H9 (cell line): ENCODE data around the gene RGL4. TPM values are rescaled to one million over a fixed set of nuclear protein-coding genes. Genes with fewer than 3 reads are reported as not detected.
"Not testable (repeated sequence)": the region's sequence is repeated elsewhere in the genome, so short reads cannot be mapped to it uniquely, and the experiment has no call there.

Experiments
- DNase-seq: peaks from one replicate; pipeline ENCODE4 v3.0.0-alpha.2; 2017
- H2AFZ ChIP-seq: one replicate; pipeline ENCODE4 v1.6.1; 2013; ENCODE audit warnings: mild to moderate bottlenecking, low read length, control low read depth, moderate library complexity
- H2AK5ac ChIP-seq: 2 replicates; pipeline ENCODE4 v1.6.1; 2013; ENCODE audit warnings: low read length, control low read depth, mixed read lengths; ENCODE audit not compliant: insufficient read length
- H2BK120ac ChIP-seq: one replicate; pipeline ENCODE4 v1.6.1; 2013; ENCODE audit warnings: low read depth, mild to moderate bottlenecking, low read length, control low read depth, inconsistent platforms; ENCODE audit not compliant: poor library complexity, severe bottlenecking
- H2BK12ac ChIP-seq: 2 replicates; pipeline ENCODE4 v1.6.1; 2013; ENCODE audit warnings: low read length, control low read depth, mixed read lengths, low read depth; ENCODE audit not compliant: insufficient read length
- H2BK15ac ChIP-seq: 2 replicates; pipeline ENCODE4 v1.6.1; 2013; ENCODE audit warnings: low read depth, low read length, control low read depth
- H2BK20ac ChIP-seq: one replicate; pipeline ENCODE4 v1.6.1; 2013; ENCODE audit warnings: low read depth, mild to moderate bottlenecking, low read length, control low read depth, inconsistent platforms; ENCODE audit not compliant: poor library complexity, severe bottlenecking
- H2BK5ac ChIP-seq: 2 replicates; pipeline ENCODE4 v1.6.1; 2013; ENCODE audit warnings: low read length, control low read depth, mixed read lengths; ENCODE audit not compliant: insufficient read length
- H3K14ac ChIP-seq: 2 replicates; pipeline ENCODE4 v1.6.1; 2013; ENCODE audit warnings: low read length, control low read depth; ENCODE audit not compliant: insufficient read depth
- H3K18ac ChIP-seq: 2 replicates; pipeline ENCODE4 v1.6.1; 2013; ENCODE audit warnings: low read depth, mild to moderate bottlenecking, mixed read lengths, low read length, control low read depth; ENCODE audit not compliant: insufficient read length
- H3K23ac ChIP-seq: 2 replicates; pipeline ENCODE4 v1.6.1; 2013; ENCODE audit warnings: low read length, control low read depth, mixed read lengths, low read depth; ENCODE audit not compliant: insufficient read length
- H3K23me2 ChIP-seq: 2 replicates; pipeline ENCODE4 v1.6.1; 2013; ENCODE audit warnings: low read depth, mild to moderate bottlenecking, mixed read lengths, low read length, control low read depth; ENCODE audit not compliant: insufficient read length, poor library complexity, severe bottlenecking
- H3K27ac ChIP-seq: 2 replicates; pipeline ENCODE4 v1.5.1; 2013; ENCODE audit warnings: low read length, control low read depth, mixed read lengths, low read depth; ENCODE audit not compliant: insufficient read length
- H3K27me3 ChIP-seq: 2 replicates; pipeline ENCODE4 v1.6.1; 2013; ENCODE audit warnings: low read length, control low read depth, inconsistent platforms; ENCODE audit not compliant: insufficient read depth
- H3K4ac ChIP-seq: 2 replicates; pipeline ENCODE4 v1.6.1; 2013; ENCODE audit warnings: low read depth, mild to moderate bottlenecking, control low read depth, inconsistent platforms, low read length, moderate library complexity
- H3K4me1 ChIP-seq: 2 replicates; pipeline ENCODE4 v1.6.1; 2013; ENCODE audit warnings: low read length, control low read depth, inconsistent platforms; ENCODE audit not compliant: insufficient read depth
- H3K4me2 ChIP-seq: 2 replicates; pipeline ENCODE4 v1.6.1; 2013; ENCODE audit warnings: low read length, control low read depth, mixed read lengths; ENCODE audit not compliant: insufficient read length, insufficient read depth
- H3K56ac ChIP-seq: 2 replicates; pipeline ENCODE4 v1.6.1; 2013; ENCODE audit warnings: low read depth, mild to moderate bottlenecking, mixed read lengths, low read length, control low read depth; ENCODE audit not compliant: insufficient read length
- H3K79me1 ChIP-seq: 2 replicates; pipeline ENCODE4 v1.6.1; 2013; ENCODE audit warnings: low read depth, mild to moderate bottlenecking, moderate library complexity, low read length, control low read depth, inconsistent platforms; ENCODE audit not compliant: insufficient read depth, poor library complexity, severe bottlenecking
- H3K79me2 ChIP-seq: 2 replicates; pipeline ENCODE4 v1.6.1; 2013; ENCODE audit warnings: low read length, control low read depth, inconsistent platforms; ENCODE audit not compliant: insufficient read depth
- H3K9ac ChIP-seq: 2 replicates; pipeline ENCODE4 v1.6.1; 2013; ENCODE audit warnings: low read length, control low read depth, mixed read lengths; ENCODE audit not compliant: insufficient read length; ENCODE audit errors: extremely low read depth
- H3K9me3 ChIP-seq: one replicate; pipeline ENCODE4 v1.6.1; 2013; ENCODE audit warnings: low read depth, low read length, inconsistent platforms; ENCODE audit not compliant: control insufficient read depth
- H3T11ph ChIP-seq: one replicate; pipeline ENCODE4 v1.6.1; 2013; ENCODE audit warnings: mild to moderate bottlenecking, low read length, control low read depth, inconsistent platforms
- H4K20me1 ChIP-seq: one replicate; pipeline ENCODE4 v1.6.1; 2013; ENCODE audit not compliant: control insufficient read depth, insufficient read length, insufficient read depth
- H4K5ac ChIP-seq: 2 replicates; pipeline ENCODE4 v1.6.1; 2013; ENCODE audit warnings: low read depth, mild to moderate bottlenecking, mixed read lengths, low read length, control low read depth; ENCODE audit not compliant: insufficient read length
- H4K8ac ChIP-seq: replicated peaks from 2 replicates; pipeline ENCODE4 v1.6.1; 2013; ENCODE audit warnings: low read length, control low read depth, mixed read lengths, low read depth; ENCODE audit not compliant: insufficient read length
- H4K91ac ChIP-seq: 2 replicates; pipeline ENCODE4 v1.6.1; 2013; ENCODE audit warnings: low read depth, mild to moderate bottlenecking, moderate library complexity, mixed read lengths, low read length, control low read depth; ENCODE audit not compliant: insufficient read length
- H3K27ac Mint-ChIP-seq, 3 experiments: 2 replicates in 2 of 3; 3 replicates in 1 of 3; pipeline ENCODE4 v1.8.0; 2020 to 2021; ENCODE audit warnings: mixed read lengths in 3 of 3, mild to moderate bottlenecking in 1 of 3, moderate library complexity in 1 of 3
- H3K27me3 Mint-ChIP-seq: 2 replicates; pipeline ENCODE4 v1.8.0; 2021; ENCODE audit warnings: low read depth, mild to moderate bottlenecking, moderate library complexity, mixed read lengths
- H3K36me3 Mint-ChIP-seq, 3 experiments: 2 replicates in 2 of 3; 3 replicates in 1 of 3; pipeline ENCODE4 v1.8.0; 2020 to 2021; ENCODE audit warnings: low read depth in 3 of 3, mixed read lengths in 3 of 3; ENCODE audit not compliant: insufficient read depth in 1 of 3
- H3K4me1 Mint-ChIP-seq, 2 experiments: 2 replicates each; pipeline ENCODE4 v1.8.0; 2020; ENCODE audit warnings: mixed read lengths in 2 of 2
- H3K4me3 Mint-ChIP-seq, 2 experiments: 2 replicates in 1 of 2; 3 replicates in 1 of 2; pipeline ENCODE4 v1.8.0; 2020 to 2021; ENCODE audit warnings: mild to moderate bottlenecking in 2 of 2, mixed read lengths in 2 of 2, moderate library complexity in 1 of 2
- H3K9me3 Mint-ChIP-seq, 2 experiments: 2 replicates in 1 of 2; 3 replicates in 1 of 2; pipeline ENCODE4 v1.8.0; 2020; ENCODE audit warnings: mild to moderate bottlenecking in 2 of 2, mixed read lengths in 2 of 2, moderate library complexity in 1 of 2
- WGBS: extraction: QIAGEN DNeasy Blood & Tissue Kit; methylation state at CpG from one replicate; pipeline ENCODE4 v1.1.7; 2013; ENCODE audit warnings: missing lambda C conversion rate, low lambda C conversion rate, mixed read lengths; ENCODE audit not compliant: insufficient read length; ENCODE audit errors: extremely low coverage; 5-methylcytosine and 5-hydroxymethylcytosine counted together
- total RNA-seq: library from RNA; stranded (reverse); gene quantifications from 2 replicates; pipeline ENCODE4 v1.2.1, GENCODE V29; 2021
- TF ChIP-seq, protein P1 (sequence below): fragments of 200-600 bp; sonication (generic); conservative IDR thresholded peaks from 3 replicates; pipeline ENCODE4 v1.8.0; 2021; ENCODE audit warnings: antibody characterized with exemption, mild to moderate bottlenecking

The RGL4 gene
- total RNA-seq, 1 experiment from 2014 or later = not detected

DNA sequence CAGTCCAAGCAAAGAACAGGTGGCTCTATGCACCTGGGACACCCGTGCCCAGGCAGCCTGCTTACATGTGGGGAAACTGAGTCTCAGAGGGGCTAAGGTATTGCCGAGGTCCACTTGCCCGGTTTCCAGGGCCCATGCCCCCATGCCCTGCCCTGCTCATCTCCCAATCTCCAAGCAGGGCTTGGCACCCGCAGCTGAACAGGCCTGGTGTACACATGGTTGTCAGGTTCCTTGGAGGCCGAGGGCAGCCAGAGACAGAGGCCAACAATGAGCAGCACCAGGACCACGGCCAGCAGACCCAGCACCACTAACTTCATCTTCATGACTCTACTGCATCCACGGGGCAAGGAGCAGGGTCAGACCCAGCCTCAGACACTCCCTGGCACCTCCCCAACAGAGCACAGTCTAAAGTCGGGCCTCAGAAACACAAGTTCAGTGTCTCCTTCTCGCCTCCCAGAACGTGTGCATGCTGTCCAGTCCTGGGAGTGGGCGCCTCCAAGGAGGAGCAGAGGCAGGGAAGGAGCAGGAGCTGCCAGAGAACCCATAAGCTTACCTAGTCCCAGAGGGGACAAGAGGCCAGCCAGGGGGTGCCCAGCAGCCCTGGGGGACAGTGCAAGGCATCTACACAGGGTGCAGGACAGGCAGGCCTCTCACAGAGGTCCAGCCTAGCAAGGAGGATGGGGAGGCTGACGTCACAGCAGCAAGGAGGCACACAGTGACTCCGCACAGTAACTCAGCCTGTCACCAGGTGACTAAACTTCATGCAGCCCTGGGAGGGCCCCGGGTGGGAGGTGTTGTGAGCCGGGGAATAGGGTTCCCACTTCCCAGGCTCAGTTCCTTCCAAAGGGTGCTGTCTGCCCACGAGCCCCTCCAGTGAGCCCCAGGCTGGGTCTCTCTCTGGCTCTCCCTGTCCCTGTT is 20.2 kb upstream of the RGL4 start:
- TF ChIP-seq, protein P1, sequence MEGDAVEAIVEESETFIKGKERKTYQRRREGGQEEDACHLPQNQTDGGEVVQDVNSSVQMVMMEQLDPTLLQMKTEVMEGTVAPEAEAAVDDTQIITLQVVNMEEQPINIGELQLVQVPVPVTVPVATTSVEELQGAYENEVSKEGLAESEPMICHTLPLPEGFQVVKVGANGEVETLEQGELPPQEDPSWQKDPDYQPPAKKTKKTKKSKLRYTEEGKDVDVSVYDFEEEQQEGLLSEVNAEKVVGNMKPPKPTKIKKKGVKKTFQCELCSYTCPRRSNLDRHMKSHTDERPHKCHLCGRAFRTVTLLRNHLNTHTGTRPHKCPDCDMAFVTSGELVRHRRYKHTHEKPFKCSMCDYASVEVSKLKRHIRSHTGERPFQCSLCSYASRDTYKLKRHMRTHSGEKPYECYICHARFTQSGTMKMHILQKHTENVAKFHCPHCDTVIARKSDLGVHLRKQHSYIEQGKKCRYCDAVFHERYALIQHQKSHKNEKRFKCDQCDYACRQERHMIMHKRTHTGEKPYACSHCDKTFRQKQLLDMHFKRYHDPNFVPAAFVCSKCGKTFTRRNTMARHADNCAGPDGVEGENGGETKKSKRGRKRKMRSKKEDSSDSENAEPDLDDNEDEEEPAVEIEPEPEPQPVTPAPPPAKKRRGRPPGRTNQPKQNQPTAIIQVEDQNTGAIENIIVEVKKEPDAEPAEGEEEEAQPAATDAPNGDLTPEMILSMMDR = no peak
- no peak overlapping the region for H2BK20ac ChIP-seq
- WGBS = no CpG with 5 or more reads among the region's 16 CpGs

DNA sequence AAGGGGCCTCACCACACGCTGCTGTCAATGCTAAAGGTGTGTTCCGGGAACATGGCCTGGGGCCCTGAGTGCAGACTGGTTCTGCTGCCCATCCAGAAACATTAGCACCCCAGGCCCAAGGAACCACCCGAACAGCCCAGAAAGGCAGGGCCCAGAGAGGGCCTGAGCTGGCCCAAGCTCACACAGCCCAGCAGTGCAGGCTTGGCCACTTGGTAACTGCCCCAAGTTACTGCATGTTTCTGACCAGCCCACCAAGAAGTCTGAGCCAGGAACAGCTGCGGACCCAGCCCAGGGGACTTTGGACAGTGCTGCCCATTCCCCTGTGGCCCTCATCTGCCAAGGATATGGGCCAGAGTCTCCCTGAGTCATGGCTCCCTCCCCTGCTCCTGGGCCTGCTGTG is 19.4 kb upstream of the RGL4 start:
- not testable (repeated sequence) for H3K56ac ChIP-seq, H3K36me3 Mint-ChIP-seq, H3K79me2 ChIP-seq, H3K4me1 ChIP-seq, H3T11ph ChIP-seq, H2BK15ac ChIP-seq, H3K23me2 ChIP-seq, H2AFZ ChIP-seq, H3K27me3 Mint-ChIP-seq, DNase-seq, H4K91ac ChIP-seq, H3K9me3 Mint-ChIP-seq, H4K20me1 ChIP-seq, H3K14ac ChIP-seq, H3K27me3 ChIP-seq, H3K4ac ChIP-seq, H2BK20ac ChIP-seq, H2BK12ac ChIP-seq, H3K9me3 ChIP-seq, H3K27ac Mint-ChIP-seq, H2BK120ac ChIP-seq, H4K5ac ChIP-seq, H3K4me2 ChIP-seq, H3K9ac ChIP-seq, H3K23ac ChIP-seq, H3K18ac ChIP-seq, H3K79me1 ChIP-seq, H3K4me3 Mint-ChIP-seq, H2BK5ac ChIP-seq, H3K27ac ChIP-seq, H4K8ac ChIP-seq, H2AK5ac ChIP-seq
- peaks cover 23 to 26% of the 10 kb centered on the region in 2 experiments for H3K4me1 Mint-ChIP-seq
- no CpG with 5 or more reads among the region's 4 CpGs for WGBS

More for the DNA sequence above, 20.2 kb upstream of the RGL4 start:
- Histone ChIP-seq H2AFZ (no peak overlapping the region), H3K23me2 (no peaks in the 10 kb centered on the region), H2BK120ac (no peak overlapping the region), H4K8ac (no peak overlapping the region), H3K9ac (no peak overlapping the region), H3K23ac (no peak overlapping the region), H2AK5ac (no peak overlapping the region), H3K27ac (no peak overlapping the region), H3K79me1 (no peaks in the 10 kb centered on the region), H3K4me2 (no peak overlapping the region), H3K18ac (no peak overlapping the region), H3K4me1 (no peaks in the 10 kb centered on the region), H3K4ac (no peak overlapping the region), H3K27me3 (no peaks in the 10 kb centered on the region), H4K91ac (no peak overlapping the region), H4K20me1 (no peaks in the 10 kb centered on the region), H3K14ac (no peak overlapping the region), H3K56ac (no peak overlapping the region), H3K9me3 (no peaks in the 10 kb centered on the region), H3K79me2 (no peaks in the 10 kb centered on the region), H4K5ac (no peak overlapping the region), H3T11ph (no peak overlapping the region), H2BK5ac (no peak overlapping the region), H2BK15ac (no peak overlapping the region), H2BK12ac (no peak overlapping the region)
- Mint-ChIP-seq H3K27me3 (no peaks in the 10 kb centered on the region), H3K36me3 (peaks cover 5 to 7% (median 6%) of the 10 kb centered on the region in 3 experiments), H3K4me3 (no peak overlapping the region), H3K9me3 (peaks cover 4% of the 10 kb centered on the region in 2 experiments; a peak in 3 of 5 replicates), H3K27ac (peak overlapping the region in 2 of 3 experiments; percentile 55 to 70; a peak in 3 of 7 replicates), H3K4me1 (peaks cover 23 to 26% of the 10 kb centered on the region in 2 experiments)
- no peak for DNase-seq
